Lung (tissue), 12 donors: Measurements from ENCODE around the gene COL25A1. TPM values are rescaled to one million over a fixed set of nuclear protein-coding genes. Genes with fewer than 3 reads are reported as not detected.
"Not testable (repeated sequence)": the region's sequence is repeated elsewhere in the genome, so short reads cannot be mapped to it uniquely, and the experiment has no call there.

Source experiments
- ATAC-seq: fragments of 200-7000 bp; cut with Tn5 transposase; one replicate; pipeline ENCODE4 v1.9.1; 2020; ENCODE audit warnings: moderate number of reproducible peaks; ENCODE audit not compliant: insufficient read depth, low FRiP score
- DNase-seq, 3 donors: peaks; one replicate each; pipeline ENCODE4 v3.0.0-alpha.2; 2013 to 2017
- H3K27ac ChIP-seq, 2 donors: one replicate each; pipeline ENCODE4 v1.5.1; 2013; ENCODE audit warnings: mild to moderate bottlenecking in 2 of 2, moderate library complexity in 2 of 2, control low read depth in 1 of 2, inconsistent platforms in 1 of 2, low read depth in 1 of 2, low read length in 1 of 2
- H3K27me3 ChIP-seq, 3 donors: one replicate each; pipeline ENCODE4 v1.5.1; 2013; ENCODE audit warnings: low read length in 2 of 3; ENCODE audit not compliant: control insufficient read depth in 3 of 3, insufficient read depth in 3 of 3
- H3K36me3 ChIP-seq, 4 donors: one replicate each; pipeline ENCODE4 v1.5.1; 2013; ENCODE audit warnings: low read length in 4 of 4, mild to moderate bottlenecking in 1 of 4, moderate library complexity in 1 of 4; ENCODE audit not compliant: control insufficient read depth in 4 of 4, insufficient read depth in 4 of 4
- H3K4me1 ChIP-seq, 5 donors: one replicate each; pipeline ENCODE4 v1.5.1; 2013; ENCODE audit warnings: low read length in 5 of 5, mild to moderate bottlenecking in 2 of 5, moderate library complexity in 1 of 5; ENCODE audit not compliant: control insufficient read depth in 5 of 5, insufficient read depth in 5 of 5
- H3K4me3 ChIP-seq: one replicate; pipeline ENCODE4 v1.5.1; 2013; ENCODE audit warnings: mild to moderate bottlenecking, control low read depth, moderate library complexity
- H3K9ac ChIP-seq, 2 donors: one replicate each; pipeline ENCODE4 v1.5.1; 2013; ENCODE audit warnings: low read length in 2 of 2, control low read depth in 1 of 2; ENCODE audit not compliant: insufficient read depth in 1 of 2
- H3K9me3 ChIP-seq, 4 donors: one replicate each; pipeline ENCODE4 v1.5.1; 2013; ENCODE audit warnings: low read length in 3 of 4, mild to moderate bottlenecking in 1 of 4, moderate library complexity in 1 of 4; ENCODE audit not compliant: control insufficient read depth in 4 of 4, insufficient read depth in 3 of 4
- WGBS, 2 donors: extraction: QIAGEN DNeasy Blood & Tissue Kit; methylation state at CpG; one replicate each; pipeline ENCODE4 v1.1.7; 2013; 5-methylcytosine and 5-hydroxymethylcytosine counted together
- polyA plus RNA-seq, 2 donors: library from polyadenylated mRNA; stranded (reverse); fragments of 200-250 nt; gene quantifications; one replicate each; pipeline ENCODE4 v1.2.1, GENCODE V29; 2013
- total RNA-seq, 2 donors: library from RNA; depleted of rRNA in 1 of 2; stranded (reverse); fragments of >200 nt in 1 of 2; gene quantifications; one replicate each; pipeline ENCODE4 v1.2.1, GENCODE V29; 2014 to 2021
- TF ChIP-seq, protein P1 (sequence below): IDR thresholded peaks from 2 replicates; pipeline ENCODE4 v1.5.1; 2012; ENCODE audit warnings: mild to moderate bottlenecking; ENCODE audit errors: control extremely low read depth, extremely low read depth
- donor health status: control.
- donor health status: control.
- donor health status: Bipolar disorder and iron deficiency.
- donor health status: healthy.
- donor health status: DM: yes; HTN: yes; CAD: no.

The COL25A1 gene
- total and polyA plus RNA-seq, 4 donors: 0.06 to 3.5 (median 1.8) TPM

GRCh38 chr4:108941904-108942430 is 360.5 kb downstream of the COL25A1 start:
- ATAC-seq: no peak

DNA sequence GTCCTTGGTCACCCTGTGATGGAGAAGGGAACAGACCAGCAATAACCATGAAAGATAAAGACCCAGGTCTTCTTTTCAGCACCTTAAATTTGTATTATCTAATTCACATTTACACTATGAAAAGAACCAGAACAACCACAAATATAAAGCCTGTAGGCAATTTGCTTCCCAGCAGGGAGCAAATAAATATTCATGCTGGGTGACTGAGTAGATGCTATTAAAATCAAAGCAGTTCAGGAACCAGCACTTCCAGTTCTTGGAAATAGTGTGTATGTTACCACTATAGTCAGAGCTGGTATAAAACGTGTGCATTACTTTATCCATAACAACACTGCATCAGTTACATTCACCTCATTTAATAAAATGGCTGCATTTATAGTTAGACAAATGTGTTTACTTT is 361.8 kb downstream of the COL25A1 start:
- no peaks in the 10 kb centered on the region for H3K27me3 ChIP-seq
- H3K9ac ChIP-seq: no peak overlapping the region
- no peaks in the 10 kb centered on the region for H3K9me3 ChIP-seq
- H3K36me3 ChIP-seq: no peaks in the 10 kb centered on the region
- H3K27ac ChIP-seq: no peak overlapping the region
- H3K4me1 ChIP-seq: peaks cover 0 to 7% (median 0%) of the 10 kb centered on the region in 5 donors
- 81 to 90% methylated on average over 1 of the region's 1 CpG for WGBS, 2 donors
- ATAC-seq (no peak), DNase-seq (no peak)
- H3K4me3 ChIP-seq: no peak overlapping the region
- TF ChIP-seq, protein P1, sequence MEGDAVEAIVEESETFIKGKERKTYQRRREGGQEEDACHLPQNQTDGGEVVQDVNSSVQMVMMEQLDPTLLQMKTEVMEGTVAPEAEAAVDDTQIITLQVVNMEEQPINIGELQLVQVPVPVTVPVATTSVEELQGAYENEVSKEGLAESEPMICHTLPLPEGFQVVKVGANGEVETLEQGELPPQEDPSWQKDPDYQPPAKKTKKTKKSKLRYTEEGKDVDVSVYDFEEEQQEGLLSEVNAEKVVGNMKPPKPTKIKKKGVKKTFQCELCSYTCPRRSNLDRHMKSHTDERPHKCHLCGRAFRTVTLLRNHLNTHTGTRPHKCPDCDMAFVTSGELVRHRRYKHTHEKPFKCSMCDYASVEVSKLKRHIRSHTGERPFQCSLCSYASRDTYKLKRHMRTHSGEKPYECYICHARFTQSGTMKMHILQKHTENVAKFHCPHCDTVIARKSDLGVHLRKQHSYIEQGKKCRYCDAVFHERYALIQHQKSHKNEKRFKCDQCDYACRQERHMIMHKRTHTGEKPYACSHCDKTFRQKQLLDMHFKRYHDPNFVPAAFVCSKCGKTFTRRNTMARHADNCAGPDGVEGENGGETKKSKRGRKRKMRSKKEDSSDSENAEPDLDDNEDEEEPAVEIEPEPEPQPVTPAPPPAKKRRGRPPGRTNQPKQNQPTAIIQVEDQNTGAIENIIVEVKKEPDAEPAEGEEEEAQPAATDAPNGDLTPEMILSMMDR: no peak

More at GRCh38 chr4:108941904-108942430, 360.5 kb downstream of the COL25A1 start:
- Histone ChIP-seq H3K9me3 (no peaks in the 10 kb centered on the region), H3K27me3 (no peaks in the 10 kb centered on the region), H3K9ac (no peak overlapping the region), H3K4me3 (no peak overlapping the region), H3K27ac (no peak overlapping the region), H3K36me3 (no peaks in the 10 kb centered on the region), H3K4me1 (peaks cover 0 to 7% (median 0%) of the 10 kb centered on the region in 5 donors)
- 79 to 87% methylated on average over 7 of the region's 7 CpGs for WGBS, 2 donors
- TF ChIP-seq, protein P1: no peak
- no peak for DNase-seq

DNA sequence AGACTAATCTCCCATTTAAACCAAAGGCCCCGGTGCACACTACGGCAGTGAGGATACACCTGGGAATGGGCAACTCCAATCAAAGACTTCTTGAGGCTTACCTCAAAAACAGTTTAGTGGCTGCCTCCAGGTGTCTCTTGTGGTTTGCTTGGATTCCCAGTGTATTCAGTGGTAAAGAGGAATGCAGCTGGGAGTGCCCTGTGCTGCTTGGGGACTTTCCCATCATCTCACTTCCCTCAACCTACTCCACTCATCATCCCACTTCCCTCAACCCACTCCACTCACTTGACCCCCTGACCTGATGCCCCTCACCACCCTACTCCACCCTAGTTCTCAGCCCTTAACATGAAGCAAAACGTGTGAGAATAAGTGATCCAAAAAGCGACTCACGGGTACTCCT is 362.3 kb downstream of the COL25A1 start:
- WGBS, 2 donors: 83 to 86% methylated on average over 5 of the region's 5 CpGs
- Histone ChIP-seq H3K27ac (no peak overlapping the region), H3K9ac (no peak overlapping the region), H3K9me3 (no peaks in the 10 kb centered on the region), H3K36me3 (no peaks in the 10 kb centered on the region), H3K4me3 (no peak overlapping the region), H3K4me1 (peaks cover 0 to 7% (median 0%) of the 10 kb centered on the region in 5 donors), H3K27me3 (no peaks in the 10 kb centered on the region)
- no peak for ATAC-seq
- TF ChIP-seq, protein P1: no peak
- no peak for DNase-seq

- Histone ChIP-seq H3K27me3 (no peaks in the 10 kb centered on the region), H3K4me1 (peaks cover 0 to 2% (median 0%) of the 10 kb centered on the region in 5 donors), H3K9me3 (no peaks in the 10 kb centered on the region), H3K9ac (no peak overlapping the region), H3K4me3 (no peak overlapping the region), H3K36me3 (no peaks in the 10 kb centered on the region), H3K27ac (no peak overlapping the region)
- ATAC-seq: no peak
- WGBS, 2 donors: 72 to 81% methylated on average over 5 of the region's 5 CpGs
- DNase-seq: no peak
- TF ChIP-seq, protein P1: no peak
These were observed 365.4 kb downstream of the COL25A1 start for GRCh38 chr4:108937066-108937465.

GRCh38 chr4:108933925-108934324 is 368.5 kb downstream of the COL25A1 start:
- H3K27ac ChIP-seq, H3K27me3 ChIP-seq, DNase-seq, H3K9me3 ChIP-seq, H3K36me3 ChIP-seq, H3K4me1 ChIP-seq, ATAC-seq, H3K4me3 ChIP-seq, H3K9ac ChIP-seq: not testable (repeated sequence)
- 92 to 96% methylated on average over 5 of the region's 5 CpGs for WGBS, 2 donors
